HG03097 (cell line): ENCODE results near the gene ZC3H4.
A peak's percentile ranks its signal among the peaks of the same experiment; 100 is the strongest.
"Not testable (repeated sequence)": the region's sequence is repeated elsewhere in the genome, so short reads cannot be mapped to it uniquely, and the experiment has no call there.

Source experiments
- ATAC-seq: cut with Tn5 transposase; IDR thresholded peaks from one replicate; pipeline ENCODE4 v1.9.1; 2021; ENCODE audit not compliant: unreplicated experiment, low FRiP score

ZC3H4 gene

GRCh38 chr19:47109177-47109540, 4.4 kb downstream of the ZC3H4 start:
- no peak for ATAC-seq

DNA sequence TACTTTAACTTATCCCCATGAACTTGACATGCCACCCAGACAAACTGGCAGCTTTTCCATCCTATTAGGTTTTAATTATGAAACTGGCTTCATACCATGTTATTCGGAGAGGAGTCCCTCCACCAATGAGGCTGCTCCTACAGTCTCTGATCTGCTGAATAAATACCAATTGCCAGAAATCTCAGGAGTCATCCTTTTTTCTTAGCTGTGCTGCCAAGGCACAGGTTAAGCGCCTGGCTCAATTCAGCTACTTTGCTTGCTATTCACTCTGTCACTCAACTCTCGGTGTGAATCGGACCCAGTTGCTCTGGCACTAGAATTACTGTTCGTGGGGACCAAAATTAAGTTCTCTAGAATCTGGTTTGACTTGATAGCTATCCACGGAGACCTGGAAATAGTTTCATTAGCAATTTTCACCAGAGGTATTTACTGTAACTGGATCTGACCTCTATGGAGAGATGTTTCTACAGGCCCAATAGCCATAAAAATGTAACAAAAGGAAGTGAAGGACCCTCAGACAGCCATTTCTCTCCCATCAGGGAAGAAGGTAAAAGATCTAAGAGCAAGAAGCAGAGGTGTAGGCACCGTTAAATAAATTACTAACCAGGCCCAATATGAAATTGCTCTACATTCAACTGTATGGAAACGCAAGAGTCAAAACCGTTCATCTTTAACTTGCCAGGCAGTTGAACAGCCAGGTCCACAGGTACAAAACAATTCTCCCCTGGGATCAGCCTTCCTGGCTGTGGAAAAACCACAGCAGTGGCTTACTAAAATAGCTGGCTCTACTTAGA, 5.4 kb downstream of the ZC3H4 start:
- ATAC-seq: no peak

DNA sequence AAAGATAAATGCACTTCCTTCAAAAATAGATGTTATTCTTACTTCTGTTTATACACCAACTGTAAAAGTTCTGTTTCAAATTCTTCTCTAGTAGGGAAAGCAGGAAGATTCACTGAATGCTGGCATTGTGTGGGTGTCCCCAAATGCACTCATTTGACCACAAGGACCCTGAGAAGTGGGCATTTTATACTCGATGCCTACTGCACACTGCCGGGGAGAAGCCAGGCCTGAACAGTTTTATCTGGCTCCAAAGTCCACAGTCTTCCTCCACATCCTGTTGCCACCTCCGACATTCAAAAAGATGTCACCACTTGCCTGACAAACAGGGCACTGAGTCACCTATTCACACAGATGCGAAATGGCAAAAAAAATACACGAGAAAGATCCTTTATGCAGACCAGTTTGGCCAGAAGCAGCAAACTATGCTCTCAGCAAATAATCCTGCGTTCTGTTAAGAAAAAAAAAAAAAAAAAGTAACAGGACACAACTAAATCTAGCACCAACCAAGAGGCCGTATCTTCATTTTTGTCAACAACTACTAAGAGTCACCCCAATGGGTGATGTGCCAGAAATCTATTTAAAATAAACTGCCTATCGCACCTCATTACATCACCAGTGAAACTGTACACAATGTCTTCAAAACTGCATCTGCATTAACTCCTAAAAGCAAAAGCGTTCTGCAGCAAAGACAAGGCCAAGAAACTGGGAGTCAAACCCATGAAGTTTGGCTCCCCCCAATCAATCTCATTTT, 6.2 kb downstream of the ZC3H4 start:
- no peak for ATAC-seq

DNA sequence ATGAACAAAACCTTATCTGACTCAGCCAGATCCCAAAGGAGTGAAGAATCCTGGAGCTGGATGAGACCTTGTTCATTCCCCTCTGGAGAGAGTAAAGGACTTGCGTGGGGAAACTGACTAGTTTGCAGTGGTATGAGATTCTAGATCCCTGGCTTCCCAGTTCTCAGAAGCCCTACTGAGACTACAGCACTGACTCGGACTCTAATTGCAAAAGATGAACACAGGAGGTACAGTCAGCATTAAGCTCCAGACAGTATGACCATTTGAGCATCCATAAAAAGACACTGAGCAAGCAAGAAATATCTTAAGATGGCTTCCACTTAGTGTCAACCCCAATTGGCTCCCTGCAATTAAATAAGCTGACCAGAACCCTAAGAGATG, 6.8 kb downstream of the ZC3H4 start:
- no peak for ATAC-seq

DNA sequence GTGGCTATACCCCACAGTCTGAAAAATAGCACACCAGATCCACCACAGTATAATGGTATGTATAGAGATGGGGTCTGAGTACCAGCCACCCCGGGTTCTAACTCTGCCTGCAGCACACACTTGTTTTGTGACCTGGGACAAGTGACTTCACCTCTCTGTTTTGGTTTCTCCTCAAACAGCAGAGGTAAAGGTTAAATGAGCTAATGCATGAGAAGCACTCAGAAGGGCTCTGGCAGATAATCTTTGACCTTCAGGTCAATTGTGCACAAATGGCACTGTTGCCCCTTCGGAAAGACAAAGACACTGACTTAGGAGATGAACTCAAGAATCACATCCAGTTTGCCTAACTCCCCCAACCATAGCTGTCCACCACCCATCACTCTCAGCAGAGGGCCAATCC, 7.7 kb downstream of the ZC3H4 start:
- ATAC-seq: no peak

GRCh38 chr19:47104680-47105079, 8.9 kb downstream of the ZC3H4 start:
- ATAC-seq: no peak

GRCh38 chr19:47102346-47103060, 11.1 kb downstream of the ZC3H4 start:
- no peak for ATAC-seq

DNA sequence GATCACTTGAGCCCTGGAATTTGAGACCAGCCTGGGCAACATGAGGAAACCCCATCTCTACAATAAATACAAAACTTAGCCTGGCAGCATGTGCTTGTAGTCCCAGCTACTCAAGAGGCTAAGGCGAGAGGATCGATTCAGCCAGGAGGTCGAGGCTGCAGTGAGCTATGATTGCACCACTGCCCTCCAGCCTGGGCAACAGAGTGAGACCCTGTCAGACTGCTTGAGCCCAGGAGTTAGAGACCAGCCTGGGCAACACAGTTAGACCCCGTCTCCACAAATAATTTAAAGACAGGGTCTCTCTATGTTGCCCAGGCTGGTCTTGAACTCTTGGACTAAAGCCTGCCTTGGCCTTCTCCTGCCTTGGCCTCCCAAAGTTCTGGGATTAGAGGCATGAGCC, 12.5 kb downstream of the ZC3H4 start:
- not testable (repeated sequence) for ATAC-seq

- no peak for ATAC-seq
These were observed 13.3 kb downstream of the ZC3H4 start for GRCh38 chr19:47100290-47100689.

DNA sequence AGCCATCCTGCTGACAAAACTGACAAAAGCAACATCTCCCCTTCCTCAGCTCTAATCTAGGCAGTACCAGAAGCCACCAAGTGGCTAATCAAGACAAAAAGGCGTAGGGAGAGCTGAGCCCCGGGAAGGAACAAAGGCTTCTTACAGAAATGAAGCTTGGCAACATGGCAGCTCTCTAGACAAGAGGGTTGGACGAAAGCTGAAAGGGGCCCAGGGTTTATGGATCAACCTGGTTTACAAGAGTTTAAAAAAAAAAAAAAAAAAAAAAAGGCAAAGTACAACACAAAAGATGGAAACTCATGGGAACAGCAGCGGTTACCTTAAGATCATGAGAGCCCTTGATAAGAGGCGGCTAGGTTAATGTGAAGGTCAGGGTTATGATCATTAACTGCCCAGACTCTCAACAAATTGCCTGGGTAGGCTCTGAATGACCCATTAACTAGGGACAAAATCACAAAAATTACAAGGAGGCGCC, 14.0 kb downstream of the ZC3H4 start:
- no peak for ATAC-seq

GRCh38 chr19:47098608-47099007, 15.0 kb downstream of the ZC3H4 start:
- no peak for ATAC-seq

DNA sequence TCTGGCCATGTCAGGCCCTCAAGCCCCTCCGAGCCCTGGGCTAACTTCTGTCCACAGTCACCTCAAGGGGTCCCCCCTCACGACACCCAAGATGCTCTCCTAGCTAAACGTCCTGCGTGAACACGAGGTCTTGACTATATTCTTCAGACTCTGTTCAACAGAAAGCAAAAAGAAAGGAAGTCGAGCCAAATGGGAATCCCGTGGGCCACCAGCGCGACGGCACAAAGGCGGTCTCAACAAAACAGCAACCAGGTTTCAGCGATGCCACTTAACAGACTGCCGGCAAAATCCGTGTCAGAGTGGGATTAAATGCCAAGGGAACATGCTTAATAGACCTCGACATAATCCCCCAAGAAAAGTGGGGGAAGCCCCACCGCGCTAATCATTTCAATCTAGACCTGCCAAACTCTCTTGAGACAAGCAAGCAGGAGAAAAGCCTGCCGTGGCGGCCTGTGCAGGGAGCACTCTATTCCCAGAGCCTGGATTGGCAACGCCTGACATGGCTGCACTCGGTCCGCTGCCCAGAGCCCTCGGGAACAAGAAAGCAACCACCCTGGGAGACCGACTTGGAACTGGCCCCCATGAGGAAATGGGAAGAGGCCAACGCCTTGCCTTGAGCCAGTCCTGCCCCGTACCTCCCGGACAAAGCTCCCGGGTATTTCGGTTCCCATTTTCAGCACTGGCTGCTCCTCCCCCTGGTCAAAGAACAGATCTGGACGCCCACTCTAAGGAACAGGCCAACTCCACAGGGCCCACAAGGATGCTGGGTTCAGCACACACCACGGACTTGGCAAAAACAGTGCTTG, 16.0 kb downstream of the ZC3H4 start:
- ATAC-seq: no peak

GRCh38 chr19:47096721-47097120, 16.9 kb downstream of the ZC3H4 start:
- ATAC-seq: no peak

DNA sequence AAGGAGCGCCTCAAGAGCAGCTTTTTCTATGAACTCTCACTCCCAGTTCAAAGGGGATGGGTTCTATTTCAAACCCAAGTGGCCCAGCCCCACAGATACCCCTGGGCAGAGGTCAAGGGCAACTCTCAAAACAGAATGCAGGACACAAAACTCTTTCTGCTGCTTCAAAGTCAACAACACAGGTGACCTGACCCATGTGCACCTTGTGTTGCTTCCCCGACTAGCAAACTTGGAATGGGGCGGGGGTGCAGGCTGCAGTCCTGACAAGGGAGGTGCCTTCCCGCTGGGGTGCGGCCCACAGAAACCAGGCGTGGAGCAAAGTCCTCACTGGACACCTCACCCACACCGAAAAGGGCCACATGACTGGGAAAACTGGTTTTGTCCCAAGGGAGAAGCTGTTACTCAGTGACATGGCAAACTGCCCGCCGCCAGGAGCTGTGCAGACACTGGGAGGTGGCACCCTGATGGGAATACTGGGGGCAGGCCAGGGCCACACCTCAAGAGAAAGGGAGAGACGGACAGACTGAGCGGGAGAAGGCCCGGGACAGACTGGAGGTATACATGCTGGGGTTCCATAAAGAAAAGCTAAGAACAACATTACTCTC, 17.4 kb downstream of the ZC3H4 start:
- ATAC-seq: no peak

DNA sequence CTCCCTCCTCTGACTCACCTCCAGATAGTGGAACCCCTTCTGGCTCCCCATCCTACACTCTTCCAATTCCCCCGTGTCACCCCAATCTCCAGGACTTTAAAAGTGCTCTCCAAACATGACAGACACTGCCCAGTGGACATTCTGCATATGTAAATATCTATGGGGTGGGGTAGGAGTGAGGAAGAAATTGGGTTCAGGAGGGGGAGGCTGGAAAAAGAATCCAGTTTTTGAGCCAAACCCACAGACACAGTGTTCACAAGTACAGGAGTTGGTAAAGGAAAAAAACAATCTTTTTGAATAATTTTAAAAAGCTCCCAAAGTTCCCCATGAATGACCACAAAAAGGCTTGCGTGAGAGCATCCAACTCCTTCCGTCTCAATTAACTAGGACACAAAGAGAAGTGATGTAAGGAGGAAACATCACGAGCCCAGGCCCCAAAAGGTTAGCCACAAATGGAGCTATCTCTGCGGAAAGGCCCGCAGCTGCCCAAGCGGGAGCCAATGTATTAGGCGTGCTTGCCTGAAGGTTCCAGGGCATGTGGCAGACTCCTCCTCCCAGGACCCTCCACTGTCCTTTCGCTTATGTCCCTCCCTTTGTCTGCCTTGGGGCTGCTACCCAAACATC, 18.0 kb downstream of the ZC3H4 start:
- ATAC-seq: no peak

GRCh38 chr19:47094557-47095475, 18.8 kb downstream of the ZC3H4 start:
- ATAC-seq: no peak

DNA sequence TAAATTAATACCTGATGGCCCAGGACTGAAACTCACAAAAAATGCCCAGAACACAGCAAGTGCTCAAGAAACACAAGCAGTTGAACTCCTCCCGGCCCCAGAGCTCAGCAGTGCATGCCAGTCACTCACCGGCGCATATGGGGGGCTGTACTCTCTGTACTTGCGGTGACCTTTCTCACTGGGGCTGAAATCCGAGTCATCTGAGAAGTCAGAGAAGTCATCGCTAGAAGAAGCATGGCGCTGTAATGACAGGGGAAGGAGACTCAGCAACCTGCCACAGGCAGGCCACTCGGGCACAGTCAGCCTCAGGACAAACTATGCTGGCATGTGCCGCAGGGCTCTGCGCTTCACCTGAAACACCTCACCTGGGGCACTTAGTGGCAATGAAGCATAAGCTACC, 19.7 kb downstream of the ZC3H4 start:
- ATAC-seq: peak; percentile 60

GRCh38 chr19:47093254-47093653, 20.3 kb downstream of the ZC3H4 start:
- no peak for ATAC-seq
